GM13976 (cell line): ENCODE measurements around the gene BAG1.

Experiments
- DNase-seq: peaks from one replicate; pipeline ENCODE4 v3.0.0; 2012; ENCODE audit warnings: low spot score
- CTCF ChIP-seq: IDR thresholded peaks from 2 replicates; pipeline ENCODE4 v1.5.1; 2012; ENCODE audit warnings: borderline replicate concordance, mild to moderate bottlenecking; ENCODE audit not compliant: insufficient read depth; ENCODE audit errors: extremely low read depth, missing control alignments, control extremely low read depth
- in situ Hi-C: fragments of 300-500 bp; cut with MboI; formaldehyde crosslinking; loops from one replicate; pipeline ENCODE4 v1.12.0; 2022; ENCODE audit warnings: low sequenced_read_pairs, mixed read lengths, inconsistent platforms; ENCODE audit not compliant: unreplicated experiment

Gene BAG1

DNA sequence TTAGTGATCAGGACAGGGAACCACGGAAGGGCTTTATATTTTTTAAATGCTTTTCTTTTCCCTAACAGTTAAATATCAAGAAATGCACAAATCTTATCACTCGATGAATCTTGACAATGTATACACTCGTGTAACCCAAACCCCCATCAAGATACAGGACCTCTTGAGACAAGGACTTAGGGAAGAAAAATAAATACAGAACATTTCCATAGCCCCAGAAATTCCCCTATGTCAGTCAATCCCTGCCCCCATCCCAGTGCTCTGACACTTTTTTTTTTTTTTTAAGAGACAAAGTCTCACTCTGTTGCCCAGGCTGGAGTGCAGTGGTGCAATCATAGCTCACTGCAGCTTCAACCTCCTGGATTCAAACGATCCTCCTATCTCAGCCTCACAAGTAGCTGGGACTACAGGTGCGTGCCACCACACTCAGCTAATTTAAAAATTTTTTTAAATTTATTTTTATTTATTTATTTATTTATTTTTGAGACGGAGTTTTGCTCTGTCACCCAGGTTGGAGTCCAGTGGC lies 21.8 kb downstream of the BAG1 start:
- DNase-seq, result no peak
- TF ChIP-seq CTCF, result no peak
- in situ Hi-C loops, result no loop called here

- in situ Hi-C loops, result no loop called here
- no peak for TF ChIP-seq CTCF
- DNase-seq, result no peak
Observed at GRCh38 chr9:33241298-33241697, 23.2 kb downstream of the BAG1 start.

GRCh38 chr9:33239921-33240320 lies 24.6 kb downstream of the BAG1 start, which contains the start of gene SPINK4:
Gene SPINK4 (plus strand): TSS chr9:33240167. CDS start chr9:33240209, 42 bp downstream.
- DNase-seq, result no peak
- no peak for TF ChIP-seq CTCF
- in situ Hi-C loops, result no loop called here

DNA sequence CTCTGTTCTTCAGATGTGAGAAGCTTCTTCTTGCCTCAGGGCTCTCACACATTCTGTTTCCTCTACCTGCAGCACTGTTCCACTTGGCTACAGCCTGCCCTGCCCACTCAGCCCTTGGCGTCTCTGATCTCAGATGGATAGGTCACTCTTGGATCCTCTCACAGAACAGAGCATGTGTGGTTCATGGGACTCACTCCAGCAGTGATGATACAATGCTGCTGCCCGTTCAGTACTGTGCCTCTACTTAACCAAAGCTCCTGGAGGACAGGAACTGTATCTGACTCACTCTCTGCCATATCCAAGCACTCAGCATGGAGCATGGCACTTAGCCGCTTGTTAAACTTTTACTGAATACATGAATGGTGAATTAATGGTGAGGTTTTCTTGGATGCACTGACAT lies 27.9 kb downstream of the BAG1 start:
- TF ChIP-seq CTCF, result no peak
- in situ Hi-C loops, result no loop called here
- no peak for DNase-seq

DNA sequence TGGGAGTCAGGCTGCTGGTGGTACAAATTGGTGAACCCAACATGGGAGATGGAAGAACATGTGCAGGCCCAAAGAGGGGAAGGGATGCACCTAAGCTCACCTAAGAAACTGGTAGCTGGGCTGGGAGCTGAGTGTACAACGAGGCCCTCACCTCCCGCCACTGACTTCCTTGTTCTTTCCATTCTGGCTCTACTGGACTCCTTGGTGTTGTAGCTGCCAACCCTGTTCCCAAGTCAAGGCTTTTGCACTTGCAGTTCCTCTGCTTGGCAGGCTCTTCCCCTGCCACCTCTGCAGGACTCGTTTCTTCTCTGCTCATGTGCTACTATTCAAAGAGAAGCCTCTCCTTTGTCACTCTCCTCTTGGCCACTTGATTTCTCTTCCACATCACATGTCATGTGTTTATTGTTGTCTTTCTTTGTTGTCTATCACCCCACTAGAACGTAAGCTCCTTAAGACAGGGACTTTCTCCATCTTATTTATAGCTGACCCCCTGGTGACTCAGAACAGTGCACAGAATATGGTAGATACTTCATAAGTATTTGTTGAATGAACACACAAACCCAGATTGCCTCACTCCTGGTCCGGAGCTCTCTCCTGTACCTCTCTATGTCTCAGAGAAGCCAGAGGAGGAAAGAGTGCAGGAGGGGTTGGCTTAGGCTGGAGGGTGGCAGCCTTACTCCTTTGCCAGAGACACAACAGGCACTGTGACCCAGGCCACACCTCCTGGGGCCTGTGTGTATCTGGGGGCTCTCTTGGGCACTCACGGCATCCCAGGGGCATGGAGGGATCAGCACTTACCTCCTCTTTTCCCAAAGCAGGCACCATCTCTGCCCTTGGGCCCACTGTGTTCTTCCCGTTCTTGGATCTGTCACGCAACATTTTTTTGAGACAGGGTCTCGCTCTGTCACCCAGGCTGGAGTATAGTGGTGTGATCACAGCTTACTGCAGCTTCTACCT lies 29.7 kb downstream of the BAG1 start:
- TF ChIP-seq CTCF, result no peak
- in situ Hi-C loops, result no loop called here
- no peak for DNase-seq

GRCh38 chr9:33233626-33234342 lies 30.7 kb downstream of the BAG1 start:
- in situ Hi-C loops, result no loop called here
- no peak for TF ChIP-seq CTCF
- no peak for DNase-seq
